Suprapubic skin (tissue), 4 donors: ENCODE measurements around the gene TMEM255A. TPM values are rescaled to one million over a fixed set of nuclear protein-coding genes. Genes with fewer than 3 reads are reported as not detected.

Experiments used
- DNase-seq, 2 donors: peaks; one replicate each; pipeline ENCODE4 v3.0.0-alpha.2; 2019; ENCODE audit warnings: low spot score in 2 of 2
- H3K27ac ChIP-seq: fragments of 200-600 bp; sonication (generic); one replicate; pipeline ENCODE4 v1.5.1; 2019
- H3K27me3 ChIP-seq: fragments of 200-600 bp; sonication (generic); one replicate; pipeline ENCODE4 v1.5.1; 2019
- H3K36me3 ChIP-seq: fragments of 200-600 bp; sonication (generic); one replicate; pipeline ENCODE4 v1.5.1; 2019
- H3K4me1 ChIP-seq: fragments of 200-600 bp; sonication (generic); one replicate; pipeline ENCODE4 v1.5.1; 2019
- H3K4me3 ChIP-seq: fragments of 200-600 bp; sonication (generic); one replicate; pipeline ENCODE4 v1.5.1; 2019; ENCODE audit warnings: mild to moderate bottlenecking
- H3K9me3 ChIP-seq: fragments of 200-600 bp; sonication (generic); one replicate; pipeline ENCODE4 v1.5.1; 2019
- CTCF ChIP-seq, 2 donors: fragments of 200-600 bp in 1 of 2; fragments of 450-650 bp in 1 of 2; sonication (generic) in 1 of 2; IDR thresholded peaks; one replicate each; pipeline ENCODE4 v1.5.1; 2016 to 2019; ENCODE audit warnings: antibody characterized with exemption in 2 of 2, mild to moderate bottlenecking in 1 of 2, moderate library complexity in 1 of 2
- EP300 ChIP-seq: sonication (generic); formaldehyde crosslinking; IDR thresholded peaks from one replicate; pipeline ENCODE4 v1.6.1; 2017; ENCODE audit warnings: antibody characterized with exemption
- POLR2A ChIP-seq, 2 donors: fragments of 450-650 bp; IDR thresholded peaks; one replicate each; pipeline ENCODE4 v1.6.1; 2017; ENCODE audit warnings: antibody characterized with exemption in 2 of 2, mild to moderate bottlenecking in 2 of 2, moderate library complexity in 2 of 2
- POLR2AphosphoS5 ChIP-seq, 3 donors: sonication (generic); formaldehyde crosslinking; IDR thresholded peaks; one replicate each; pipeline ENCODE4 v1.6.1; 2017; ENCODE audit warnings: antibody characterized with exemption in 3 of 3
- WGBS: methylation state at CpG from one replicate; pipeline ENCODE4 v1.1.5; 2018; 5-methylcytosine and 5-hydroxymethylcytosine counted together
- total RNA-seq, 4 donors: library from RNA; depleted of rRNA; stranded (reverse); fragments of >200 nt; gene quantifications; one replicate each; pipeline ENCODE4 v1.1.0, GENCODE V29; 2016

Gene TMEM255A
- total RNA-seq, 4 donors from 2014 or later, result 0.72 to 1.7 (median 1.6) TPM

GRCh38 chrX:120281021-120281624, 30.1 kb downstream of the TMEM255A start:
- H3K27ac ChIP-seq, result no peak overlapping the region
- H3K9me3 ChIP-seq, result no peaks in the 10 kb centered on the region
- H3K4me3 ChIP-seq, result no peak overlapping the region
- no peaks in the 10 kb centered on the region for H3K4me1 ChIP-seq
- 80% methylated on average over 10 of the region's 10 CpGs for WGBS
- DNase-seq, result no peak
- H3K27me3 ChIP-seq, result no peaks in the 10 kb centered on the region
- no peaks in the 10 kb centered on the region for H3K36me3 ChIP-seq
- TF ChIP-seq EP300, result no peak
- TF ChIP-seq POLR2A (IDR thresholded peaks at IDR 0.05), result no peak
- TF ChIP-seq CTCF (IDR thresholded peaks at IDR 0.05), result no peak
- TF ChIP-seq POLR2AphosphoS5 (IDR thresholded peaks at IDR 0.05), result no peak

GRCh38 chrX:120274958-120275357, 36.3 kb downstream of the TMEM255A start:
- Histone ChIP-seq H3K27me3 (no peaks in the 10 kb centered on the region), H3K4me3 (no peak overlapping the region)
- 62% methylated on average over 2 of the region's 2 CpGs for WGBS

DNA sequence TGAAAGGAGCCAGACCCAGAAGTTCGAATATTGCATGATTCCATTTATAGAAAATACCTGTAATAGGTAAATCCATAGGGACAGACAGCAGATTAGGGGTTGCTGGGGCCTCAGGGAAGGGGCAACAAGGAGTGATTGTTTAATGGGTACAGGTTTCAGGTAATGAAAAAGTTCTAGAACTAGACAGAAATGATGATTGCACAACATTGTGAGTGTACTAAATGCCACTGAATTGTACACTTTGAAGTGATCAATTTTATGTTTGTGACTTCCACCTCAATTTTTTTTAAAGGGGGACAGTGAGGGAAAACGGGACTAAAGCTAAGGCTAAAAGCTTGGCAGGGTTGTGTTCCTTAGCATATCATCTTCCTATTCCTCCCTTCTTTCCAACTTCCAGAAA, 37.1 kb downstream of the TMEM255A start:
- Histone ChIP-seq H3K9me3 (no peaks in the 10 kb centered on the region), H3K4me1 (peaks cover 6% of the 10 kb centered on the region), H3K4me3 (no peak overlapping the region), H3K27me3 (no peaks in the 10 kb centered on the region), H3K27ac (no peak overlapping the region), H3K36me3 (no peaks in the 10 kb centered on the region)
- WGBS, result 54% methylated on average over 2 of the region's 2 CpGs
- TF ChIP-seq CTCF (IDR thresholded peaks at IDR 0.05), result no peak
- TF ChIP-seq POLR2AphosphoS5 (IDR thresholded peaks at IDR 0.05), result no peak
- TF ChIP-seq POLR2A (IDR thresholded peaks at IDR 0.05), result no peak
- TF ChIP-seq EP300, result no peak
- no peak for DNase-seq

More at GRCh38 chrX:120274958-120275357, 36.3 kb downstream of the TMEM255A start:
- Histone ChIP-seq H3K36me3 (no peaks in the 10 kb centered on the region), H3K9me3 (no peaks in the 10 kb centered on the region), H3K27ac (no peak overlapping the region), H3K4me1 (peaks cover 5% of the 10 kb centered on the region)
- no peak for TF ChIP-seq POLR2AphosphoS5 (IDR thresholded peaks at IDR 0.05)
- TF ChIP-seq CTCF (IDR thresholded peaks at IDR 0.05), result no peak
- TF ChIP-seq EP300, result no peak
- no peak for TF ChIP-seq POLR2A (IDR thresholded peaks at IDR 0.05)
- no peak for DNase-seq

- no peak overlapping the region for H3K4me3 ChIP-seq
- TF ChIP-seq POLR2A (IDR thresholded peaks at IDR 0.05) (no peak), POLR2AphosphoS5 (IDR thresholded peaks at IDR 0.05) (no peak), EP300 (no peak)
- no peak overlapping the region for H3K27ac ChIP-seq
- H3K27me3 ChIP-seq, result no peaks in the 10 kb centered on the region
- DNase-seq, result no peak
- peaks cover 9% of the 10 kb centered on the region for H3K4me1 ChIP-seq
- no peaks in the 10 kb centered on the region for H3K9me3 ChIP-seq
- H3K36me3 ChIP-seq, result no peaks in the 10 kb centered on the region
- 62% methylated on average over 2 of the region's 2 CpGs for WGBS
Observed at GRCh38 chrX:120271218-120271617, 40.0 kb downstream of the TMEM255A start.

GRCh38 chrX:120270567-120270966, 40.7 kb downstream of the TMEM255A start:
- H3K4me1 ChIP-seq, result peaks cover 9% of the 10 kb centered on the region
- H3K36me3 ChIP-seq, result no peaks in the 10 kb centered on the region
- H3K27me3 ChIP-seq, result no peaks in the 10 kb centered on the region
- no peak overlapping the region for H3K4me3 ChIP-seq
- TF ChIP-seq EP300, result no peak
- no peak for TF ChIP-seq CTCF (IDR thresholded peaks at IDR 0.05)
- DNase-seq, result no peak
- WGBS, result 72% methylated on average over 4 of the region's 4 CpGs
- no peaks in the 10 kb centered on the region for H3K9me3 ChIP-seq
- no peak overlapping the region for H3K27ac ChIP-seq
